ENCODE data around the gene ABL1. TPM values are rescaled to one million over a fixed set of nuclear protein-coding genes. Genes with fewer than 3 reads are reported as not detected.

The ABL1 gene
- total and polyA plus RNA-seq, 7 donors, result 24.5 to 127 (median 69.6) TPM

- no peak for DNase-seq
- Histone ChIP-seq H3K27ac (peak overlapping the region in 3 of 4 donors; percentile 21 to 95 (median 89)), H3K4me3 (no peak overlapping the region), H3K4me1 (peaks cover 0 to 76% (median 72%) of the 10 kb centered on the region in 4 donors), H3K9me3 (no peaks in the 10 kb centered on the region), H3K36me3 (peaks cover 21 to 86% (median 41%) of the 10 kb centered on the region in 4 donors), H3K27me3 (no peaks in the 10 kb centered on the region)
- 86% methylated on average over 10 of the region's 10 CpGs for WGBS, 2 donors
- TF ChIP-seq POLR2AphosphoS5 (IDR thresholded peaks at IDR 0.05) (no peak), POLR2A (IDR thresholded peaks at IDR 0.05) (no peak), EP300 (IDR thresholded peaks at IDR 0.05) (no peak), CTCF (IDR thresholded peaks at IDR 0.05) (no peak)
- intact Hi-C loops (cut with DNase I), result no loop called here
These were observed 36.5 kb downstream of the ABL1 start for GRCh38 chr9:130871395-130872062.

- no peaks in the 10 kb centered on the region for H3K27me3 ChIP-seq
- 76 to 89% methylated on average over 15 of the region's 15 CpGs for WGBS, 2 donors
- TF ChIP-seq EP300 (IDR thresholded peaks at IDR 0.05), result no peak
- TF ChIP-seq POLR2AphosphoS5 (IDR thresholded peaks at IDR 0.05), result no peak
- TF ChIP-seq POLR2A (IDR thresholded peaks at IDR 0.05), result no peak
- no peak for TF ChIP-seq CTCF (IDR thresholded peaks at IDR 0.05)
- H3K4me1 ChIP-seq, result peaks cover 0 to 71% (median 66%) of the 10 kb centered on the region in 4 donors
- intact Hi-C loops (cut with DNase I), result no loop called here
- H3K9me3 ChIP-seq, result no peaks in the 10 kb centered on the region
- peaks cover 21 to 91% (median 41%) of the 10 kb centered on the region in 4 donors for H3K36me3 ChIP-seq
- no peak for DNase-seq
- peak overlapping the region in 3 of 4 donors; percentile 64 to 89 (median 73) for H3K27ac ChIP-seq
- no peak overlapping the region for H3K4me3 ChIP-seq
These were observed 37.0 kb downstream of the ABL1 start for GRCh38 chr9:130872093-130872492.

- no peak for DNase-seq
- H3K4me3 ChIP-seq, result no peak overlapping the region
- peaks cover 21 to 95% (median 42%) of the 10 kb centered on the region in 4 donors for H3K36me3 ChIP-seq
- TF ChIP-seq EP300 (IDR thresholded peaks at IDR 0.05), result no peak
- no peak for TF ChIP-seq POLR2A (IDR thresholded peaks at IDR 0.05)
- no peak for TF ChIP-seq POLR2AphosphoS5 (IDR thresholded peaks at IDR 0.05)
- TF ChIP-seq CTCF (IDR thresholded peaks at IDR 0.05), result no peak
- no peaks in the 10 kb centered on the region for H3K9me3 ChIP-seq
- H3K4me1 ChIP-seq, result peaks cover 0 to 66% (median 62%) of the 10 kb centered on the region in 4 donors
- 32 to 77% methylated on average over 9 of the region's 9 CpGs for WGBS, 2 donors
- H3K27ac ChIP-seq, result peak overlapping the region; percentile 59 to 73 (median 68)
- H3K27me3 ChIP-seq, result no peaks in the 10 kb centered on the region
- intact Hi-C loops (cut with DNase I), result no loop called here
These were observed 37.5 kb downstream of the ABL1 start for GRCh38 chr9:130872508-130872907.

- intact Hi-C loops (cut with DNase I), result no loop called here
- H3K27ac ChIP-seq, result peak overlapping the region; percentile 59 to 73 (median 68)
These were observed 38.0 kb downstream of the ABL1 start for GRCh38 chr9:130872912-130873503.

More at GRCh38 chr9:130872912-130873503, 38.0 kb downstream of the ABL1 start:
- Histone ChIP-seq H3K36me3 (peaks cover 22 to 95% (median 44%) of the 10 kb centered on the region in 4 donors), H3K4me3 (no peak overlapping the region), H3K9me3 (no peaks in the 10 kb centered on the region), H3K27me3 (no peaks in the 10 kb centered on the region), H3K4me1 (peaks cover 0 to 61% (median 57%) of the 10 kb centered on the region in 4 donors)
- TF ChIP-seq POLR2A (IDR thresholded peaks at IDR 0.05), result no peak
- TF ChIP-seq EP300 (IDR thresholded peaks at IDR 0.05), result no peak
- no peak for TF ChIP-seq CTCF (IDR thresholded peaks at IDR 0.05)
- peak in 3 of 4 donors; percentile 23 to 46 (median 38) for TF ChIP-seq POLR2AphosphoS5 (IDR thresholded peaks at IDR 0.05)
- peak; percentile 85 for DNase-seq
- whole genome bisulfite sequencing, 2 donors, result 24 to 69% methylated on average over 15 of the region's 15 CpGs

All from sigmoid colon (tissue), 7 donors.